B cell (primary cell): ENCODE data around the gene ARHGAP27. TPM values are rescaled to one million over a fixed set of nuclear protein-coding genes. Genes with fewer than 3 reads are reported as not detected.

Source experiments
- ATAC-seq: fragments of 200-7000 bp; cut with Tn5 transposase; one replicate; pipeline ENCODE4 v1.10.0; 2021; ENCODE audit warnings: low read depth, mild to moderate bottlenecking, moderate number of reproducible peaks, moderate library complexity
- CTCF ChIA-PET: fragments of 350-600 bp; sonication (Branson Sonifier 250); formaldehyde crosslinking; loops from one replicate; lab custom pipeline; 2021; ENCODE audit warnings: antibody characterized with exemption, inconsistent platforms; lab: Charles Lee
- POLR2A ChIA-PET: fragments of 350-600 bp; sonication (Branson Sonifier 250); formaldehyde crosslinking; loops from one replicate; lab custom pipeline; 2021; ENCODE audit warnings: antibody characterized with exemption; lab: Charles Lee
- DNase-seq: peaks from one replicate; pipeline ENCODE4 v3.0.0; 2013
- H2AFZ ChIP-seq: 2 replicates; pipeline ENCODE4 v1.6.1; 2012; ENCODE audit warnings: mild to moderate bottlenecking, low read depth, low read length; ENCODE audit not compliant: insufficient read depth, poor library complexity, severe bottlenecking
- H3K27ac ChIP-seq, 2 donors: 1 replicate in 1 of 2; 2 replicates in 1 of 2; pipeline ENCODE4 v1.5.1; 2012 to 2013; ENCODE audit warnings: low read length in 2 of 2, mild to moderate bottlenecking in 2 of 2, moderate library complexity in 1 of 2
- H3K27me3 ChIP-seq, 4 experiments: fragments of 200-600 bp in 1 of 4; sonication (generic) in 1 of 4; replicated peaks in 1 of 4; 1 replicate in 2 of 4; 2 replicates in 2 of 4; pipeline versions ENCODE4 v1.6.1 to v1.7.0; 2013 to 2016; ENCODE audit warnings: low read length in 3 of 4, mild to moderate bottlenecking in 2 of 4, mixed read lengths in 1 of 4, moderate library complexity in 1 of 4; ENCODE audit not compliant: insufficient read depth in 4 of 4, control insufficient read depth in 3 of 4; ENCODE audit errors: control extremely low read depth in 1 of 4
- H3K36me3 ChIP-seq, 2 experiments: replicated peaks in 1 of 2; 1 replicate in 1 of 2; 2 replicates in 1 of 2; pipeline versions ENCODE4 v1.6.1 to v1.7.1; 2013; ENCODE audit warnings: low read length in 1 of 2; ENCODE audit not compliant: insufficient read depth in 2 of 2, control insufficient read depth in 1 of 2; ENCODE audit errors: control extremely low read depth in 1 of 2, extremely low read depth in 1 of 2
- H3K4me1 ChIP-seq, 2 donors: fragments of 200-600 bp in 1 of 2; sonication (generic) in 1 of 2; 1 replicate in 1 of 2; 2 replicates in 1 of 2; pipeline versions ENCODE4 v1.5.1 to v1.6.1; 2013 to 2017; ENCODE audit warnings: low read length in 2 of 2; ENCODE audit not compliant: control insufficient read depth in 2 of 2, insufficient read depth in 2 of 2
- H3K4me2 ChIP-seq: replicated peaks from 2 replicates; pipeline ENCODE3; 2012; ENCODE audit warnings: mild to moderate bottlenecking, low read depth, low read length; ENCODE audit not compliant: poor library complexity, severe bottlenecking
- H3K4me3 ChIP-seq, 5 experiments: fragments of 200-600 bp in 1 of 5; sonication (generic) in 1 of 5; 1 replicate in 3 of 5; 2 replicates in 2 of 5; pipeline versions ENCODE4 v1.5.1 to v1.7.0; 2011 to 2016; ENCODE audit warnings: low read length in 4 of 5, mild to moderate bottlenecking in 4 of 5, low read depth in 2 of 5, control low read depth in 1 of 5, moderate library complexity in 1 of 5; ENCODE audit not compliant: insufficient read depth in 1 of 5; ENCODE audit errors: control extremely low read depth in 1 of 5, extremely low read depth in 1 of 5
- H3K79me2 ChIP-seq: fragments of 200-600 bp; sonication (generic); one replicate; pipeline ENCODE4 v1.6.0; 2016; ENCODE audit warnings: low read length; ENCODE audit not compliant: control insufficient read depth, insufficient read depth
- H3K9ac ChIP-seq: fragments of 200-600 bp; sonication (generic); 2 replicates; pipeline ENCODE4 v1.6.1; 2017; ENCODE audit warnings: mild to moderate bottlenecking, low read length, moderate library complexity
- H3K9me3 ChIP-seq, 3 donors: one replicate each; pipeline versions ENCODE4 v1.6.1 to v1.7.1; 2013; ENCODE audit warnings: low read length in 2 of 3; ENCODE audit not compliant: control insufficient read depth in 2 of 3, insufficient read depth in 1 of 3; ENCODE audit errors: control extremely low read depth in 1 of 3
- H4K20me1 ChIP-seq: 2 replicates; pipeline ENCODE4 v1.6.0; 2012; ENCODE audit warnings: mild to moderate bottlenecking, low read length; ENCODE audit not compliant: insufficient read depth, control insufficient read depth, poor library complexity, severe bottlenecking
- H3K27ac Mint-ChIP-seq: one replicate; pipeline ENCODE4 v1.8.0; 2021; ENCODE audit warnings: mixed read lengths
- H3K27me3 Mint-ChIP-seq: one replicate; pipeline ENCODE4 v1.8.0; 2021; ENCODE audit warnings: mixed read lengths
- H3K4me1 Mint-ChIP-seq: one replicate; pipeline ENCODE4 v1.8.0; 2021; ENCODE audit warnings: mixed read lengths
- H3K4me3 Mint-ChIP-seq: one replicate; pipeline ENCODE4 v1.8.0; 2021; ENCODE audit warnings: mixed read lengths
- H3K9me3 Mint-ChIP-seq: one replicate; pipeline ENCODE4 v1.8.0; 2022; ENCODE audit warnings: mixed read lengths; ENCODE audit not compliant: insufficient read depth
- EZH2 ChIP-seq: IDR thresholded peaks from 2 replicates; pipeline ENCODE4 v1.6.1; 2012; ENCODE audit warnings: borderline replicate concordance, low read depth, mild to moderate bottlenecking, moderate library complexity, low read length; ENCODE audit not compliant: insufficient read depth, poor library complexity, severe bottlenecking
- WGBS: methylation state at CpG from one replicate; pipeline ENCODE4 v1.1.5; 2013; ENCODE audit warnings: missing lambda C conversion rate; ENCODE audit not compliant: insufficient coverage; 5-methylcytosine and 5-hydroxymethylcytosine counted together
- intact Hi-C: fragments of 100-400 bp; cut with micrococcal nuclease; formaldehyde crosslinking; loops from one replicate; pipeline ENCODE4 v1.10.0; 2022
- polyA plus RNA-seq: library from polyadenylated mRNA; depleted of rRNA; stranded (reverse); fragments of >200 nt; gene quantifications from 2 replicates; pipeline ENCODE4 v1.2.3, GENCODE V29; 2012
- total RNA-seq, 2 donors: library from RNA; stranded (reverse); fragments of 120-200 nt in 1 of 2; gene quantifications; 1 replicate in 1 of 2; 2 replicates in 1 of 2; pipeline versions ENCODE4 v1.2.3 to v1.2.4, GENCODE V29; 2013 to 2022
- TF ChIP-seq, protein P1 (sequence below): fragments of 200-600 bp; IDR thresholded peaks from one replicate; pipeline ENCODE4 v1.8.0; 2022; ENCODE audit warnings: antibody characterized with exemption, mild to moderate bottlenecking

The ARHGAP27 gene
- total and polyA plus RNA-seq, 2 donors (not counting 1 experiment from before 2014, with no cell fraction given) = 159 to 227 TPM

- intact Hi-C loops = no loop called here
- Histone ChIP-seq H3K4me1 (no peaks in the 10 kb centered on the region), H3K27ac (no peak overlapping the region), H3K4me2 (no peak overlapping the region), H3K27me3 (peaks cover 0 to 2% (median 0%) of the 10 kb centered on the region in 4 experiments), H2AFZ (no peak overlapping the region), H3K36me3 (peaks cover 0 to 53% of the 10 kb centered on the region in 2 experiments), H4K20me1 (peaks cover 31% of the 10 kb centered on the region), H3K79me2 (no peaks in the 10 kb centered on the region), H3K4me3 (no peak overlapping the region), H3K9me3 (no peaks in the 10 kb centered on the region), H3K9ac (no peak overlapping the region)
- ChIA-PET CTCF (interaction anchor here (0.6 to 18.7 kb wide), 13 partner anchors 9 to 438 kb away, joined by 3 to 520 read pairs (median 5); partner anchors contain the start of gene FMNL1), POLR2A (no interaction called here)
- Mint-ChIP-seq H3K4me3 (no peak overlapping the region), H3K9me3 (no peaks in the 10 kb centered on the region), H3K27me3 (peaks cover under 1% of the 10 kb centered on the region), H3K27ac (peak overlapping the region; percentile 37), H3K4me1 (peaks cover 2% of the 10 kb centered on the region)
- DNase-seq = peak; percentile 17
- ATAC-seq = no peak
- TF ChIP-seq, protein P1, sequence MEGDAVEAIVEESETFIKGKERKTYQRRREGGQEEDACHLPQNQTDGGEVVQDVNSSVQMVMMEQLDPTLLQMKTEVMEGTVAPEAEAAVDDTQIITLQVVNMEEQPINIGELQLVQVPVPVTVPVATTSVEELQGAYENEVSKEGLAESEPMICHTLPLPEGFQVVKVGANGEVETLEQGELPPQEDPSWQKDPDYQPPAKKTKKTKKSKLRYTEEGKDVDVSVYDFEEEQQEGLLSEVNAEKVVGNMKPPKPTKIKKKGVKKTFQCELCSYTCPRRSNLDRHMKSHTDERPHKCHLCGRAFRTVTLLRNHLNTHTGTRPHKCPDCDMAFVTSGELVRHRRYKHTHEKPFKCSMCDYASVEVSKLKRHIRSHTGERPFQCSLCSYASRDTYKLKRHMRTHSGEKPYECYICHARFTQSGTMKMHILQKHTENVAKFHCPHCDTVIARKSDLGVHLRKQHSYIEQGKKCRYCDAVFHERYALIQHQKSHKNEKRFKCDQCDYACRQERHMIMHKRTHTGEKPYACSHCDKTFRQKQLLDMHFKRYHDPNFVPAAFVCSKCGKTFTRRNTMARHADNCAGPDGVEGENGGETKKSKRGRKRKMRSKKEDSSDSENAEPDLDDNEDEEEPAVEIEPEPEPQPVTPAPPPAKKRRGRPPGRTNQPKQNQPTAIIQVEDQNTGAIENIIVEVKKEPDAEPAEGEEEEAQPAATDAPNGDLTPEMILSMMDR = no peak
- TF ChIP-seq EZH2 = no peak
- WGBS = 100% methylated on average over 2 of the region's 6 CpGs
Observed at GRCh38 chr17:45394091-45394490, 38.6 kb downstream of the ARHGAP27 start.

- WGBS = 85% methylated on average over 5 of the region's 5 CpGs
- peaks cover 0 to 6% (median 0%) of the 10 kb centered on the region in 4 experiments for H3K27me3 ChIP-seq
- Mint-ChIP-seq H3K27ac (peak overlapping the region; percentile 21), H3K27me3 (peaks cover 7% of the 10 kb centered on the region), H3K9me3 (no peaks in the 10 kb centered on the region), H3K4me3 (no peak overlapping the region), H3K4me1 (peaks cover 2% of the 10 kb centered on the region)
- no peak overlapping the region for H3K4me2 ChIP-seq
- DNase-seq (no peak), ATAC-seq (no peak)
- ChIA-PET POLR2A (interaction anchor here (0.6 to 1.6 kb wide), 2 partner anchors 145 to 862 kb away, joined by 3 to 5 read pairs; no protein-coding TSS in a partner anchor), CTCF (interaction anchor here (0.6 to 18.7 kb wide), 11 partner anchors 8 to 439 kb away, joined by 3 to 520 read pairs (median 6); partner anchors contain the start of gene FMNL1)
- no peak overlapping the region for H3K9ac ChIP-seq
- no peaks in the 10 kb centered on the region for H3K4me1 ChIP-seq
- intact Hi-C loops = no loop called here
- H3K79me2 ChIP-seq = no peaks in the 10 kb centered on the region
- H3K27ac ChIP-seq = no peak overlapping the region
- H3K36me3 ChIP-seq = peaks cover 0 to 46% of the 10 kb centered on the region in 2 experiments
- no peak overlapping the region for H3K4me3 ChIP-seq
- no peak for TF ChIP-seq EZH2
- TF ChIP-seq, protein P1 = no peak
- no peak overlapping the region for H2AFZ ChIP-seq
- H4K20me1 ChIP-seq = peaks cover 31% of the 10 kb centered on the region
- peaks cover 0 to 2% (median 0%) of the 10 kb centered on the region in 3 donors for H3K9me3 ChIP-seq
Observed at GRCh38 chr17:45393411-45393810, 39.3 kb downstream of the ARHGAP27 start.
